ENCODE measurements around the gene CNST. TPM values are rescaled to one million over a fixed set of nuclear protein-coding genes. Genes with fewer than 3 reads are reported as not detected.
A peak's percentile ranks its signal among the peaks of the same experiment; 100 is the strongest.
"Not testable (repeated sequence)": the region's sequence is repeated elsewhere in the genome, so short reads cannot be mapped to it uniquely, and the experiment has no call there.

CNST gene
- total RNA-seq, 2 donors from 2014 or later, result 28.0 to 30.4 TPM

DNA sequence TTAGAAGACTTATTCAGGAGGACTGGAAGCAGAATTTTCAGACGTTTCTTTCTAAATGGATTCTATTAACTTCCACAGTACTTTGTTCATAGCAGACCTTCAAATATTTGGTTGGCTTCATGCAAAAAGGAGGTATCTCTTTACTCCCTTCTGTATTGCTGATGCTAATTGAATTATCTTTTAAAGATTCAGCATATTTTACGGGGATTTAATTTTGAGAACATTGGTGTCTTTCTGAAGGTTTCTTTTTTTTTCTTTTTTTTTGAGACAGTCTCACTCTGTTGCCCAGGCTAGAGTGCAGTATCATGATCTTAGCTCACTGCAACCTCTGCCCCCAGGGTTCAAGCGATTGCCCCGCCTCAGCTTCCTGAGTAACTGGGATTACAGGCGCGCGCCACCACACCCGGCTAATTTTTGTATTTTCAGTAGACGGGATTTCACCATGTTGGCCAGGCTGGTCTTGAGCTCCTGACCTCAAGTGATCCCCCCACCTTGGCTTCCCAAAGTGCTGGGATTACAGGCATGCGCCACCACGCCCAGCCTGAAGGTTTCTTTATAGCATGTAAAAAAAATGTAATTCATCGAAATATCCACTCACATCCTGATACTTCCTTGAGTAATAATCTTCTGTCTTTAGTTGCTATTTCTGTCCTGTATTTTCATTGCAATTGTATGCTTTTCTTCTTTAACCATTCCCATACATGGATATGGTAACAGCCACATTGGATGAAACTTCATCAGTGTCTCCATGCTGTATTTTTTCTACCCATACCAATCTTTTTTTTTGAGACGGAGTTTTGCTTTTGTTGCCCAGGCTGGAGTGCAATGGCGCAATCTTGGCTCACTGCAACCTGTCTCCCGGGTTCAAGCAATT lies 14.5 kb downstream of the CNST start:
- no peak overlapping the region for H3K27ac Mint-ChIP-seq
- H3K4me1 Mint-ChIP-seq (ENCODE audit: low read depth), result peaks cover 47% of the 10 kb centered on the region

DNA sequence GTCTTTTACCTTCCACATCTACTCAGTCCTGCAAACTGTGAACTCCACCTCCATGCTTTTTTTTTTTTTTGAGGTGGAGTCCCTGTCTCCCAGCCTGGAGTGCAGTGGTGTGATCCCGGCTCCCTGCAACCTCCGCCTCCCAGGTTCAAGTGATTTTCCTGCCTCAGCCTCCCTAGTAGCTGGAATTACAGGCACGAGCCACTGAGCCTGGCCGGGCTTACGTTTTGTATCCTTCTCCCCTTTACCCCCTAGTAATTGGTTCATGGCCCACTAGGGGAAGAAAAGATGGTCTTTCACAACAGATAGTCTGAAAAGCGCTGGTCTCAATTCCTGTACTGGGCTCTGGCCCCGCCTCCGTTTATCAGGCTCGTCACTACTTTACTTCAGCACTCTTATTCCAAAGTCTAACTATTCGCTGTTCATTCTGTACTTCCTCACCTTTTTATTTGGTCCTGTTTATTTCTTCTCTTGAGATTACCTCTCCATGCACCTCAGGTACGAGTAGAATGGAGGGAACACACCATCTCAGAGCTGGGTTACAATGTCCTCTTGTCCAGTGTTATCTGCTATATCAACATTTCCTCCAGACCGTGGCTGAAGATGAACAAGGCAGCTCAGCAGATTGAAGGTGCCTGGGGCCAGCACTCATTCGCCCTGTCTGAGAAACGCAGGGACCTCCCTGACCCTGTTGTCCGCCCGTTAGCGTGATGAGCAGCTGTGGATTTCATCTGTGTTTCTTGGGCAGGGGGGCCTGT lies 16.2 kb downstream of the CNST start:
- Mint-ChIP-seq H3K4me3 (no peak overlapping the region), H3K27me3 (ENCODE audit: low read depth) (no peaks in the 10 kb centered on the region), H3K4me1 (ENCODE audit: low read depth) (peaks cover 38% of the 10 kb centered on the region), H3K9me3 (no peaks in the 10 kb centered on the region), H3K36me3 (ENCODE audit: insufficient read depth in 2 of 2) (peaks cover 0 to 7% of the 10 kb centered on the region in 2 donors), H3K27ac (no peak overlapping the region)
- ATAC-seq (replicated peaks in 1 of 2), result no peak
- no peak for DNase-seq

More for the DNA sequence above, 14.5 kb downstream of the CNST start:
- ATAC-seq (replicated peaks in 1 of 2) (no peak), DNase-seq (no peak)
- H3K36me3 Mint-ChIP-seq (ENCODE audit: insufficient read depth in 2 of 2), result peaks cover 0 to 7% of the 10 kb centered on the region in 2 donors
- no peaks in the 10 kb centered on the region for H3K27me3 Mint-ChIP-seq (ENCODE audit: low read depth)
- H3K9me3 Mint-ChIP-seq, result no peaks in the 10 kb centered on the region
- no peak overlapping the region for H3K4me3 Mint-ChIP-seq

DNA sequence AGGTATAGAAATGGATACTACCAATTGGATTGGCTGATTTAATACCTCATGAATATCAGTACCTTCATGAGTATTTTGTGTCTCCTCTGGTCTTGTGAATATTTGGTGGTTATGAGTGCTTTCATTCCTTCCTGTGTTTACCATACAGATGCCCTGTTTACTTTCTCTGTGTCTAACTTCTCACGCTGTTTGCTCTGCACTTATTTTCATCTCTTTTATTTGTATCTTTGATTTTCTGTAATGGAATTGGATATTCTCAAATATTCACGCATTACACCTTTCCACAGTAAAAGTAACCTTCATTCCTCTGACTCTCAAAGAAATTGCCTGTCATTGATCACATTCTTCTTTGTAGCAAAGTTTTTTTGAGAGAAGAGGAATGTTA lies 16.8 kb downstream of the CNST start:
- H3K4me1 Mint-ChIP-seq (ENCODE audit: low read depth), result peaks cover 38% of the 10 kb centered on the region
- peaks cover 0 to 8% of the 10 kb centered on the region in 2 donors for H3K36me3 Mint-ChIP-seq (ENCODE audit: insufficient read depth in 2 of 2)
- DNase-seq, result no peak
- no peaks in the 10 kb centered on the region for H3K9me3 Mint-ChIP-seq
- no peak overlapping the region for H3K4me3 Mint-ChIP-seq
- H3K27ac Mint-ChIP-seq, result no peak overlapping the region
- no peak for ATAC-seq (replicated peaks in 1 of 2)
- H3K27me3 Mint-ChIP-seq (ENCODE audit: low read depth), result no peaks in the 10 kb centered on the region

DNA sequence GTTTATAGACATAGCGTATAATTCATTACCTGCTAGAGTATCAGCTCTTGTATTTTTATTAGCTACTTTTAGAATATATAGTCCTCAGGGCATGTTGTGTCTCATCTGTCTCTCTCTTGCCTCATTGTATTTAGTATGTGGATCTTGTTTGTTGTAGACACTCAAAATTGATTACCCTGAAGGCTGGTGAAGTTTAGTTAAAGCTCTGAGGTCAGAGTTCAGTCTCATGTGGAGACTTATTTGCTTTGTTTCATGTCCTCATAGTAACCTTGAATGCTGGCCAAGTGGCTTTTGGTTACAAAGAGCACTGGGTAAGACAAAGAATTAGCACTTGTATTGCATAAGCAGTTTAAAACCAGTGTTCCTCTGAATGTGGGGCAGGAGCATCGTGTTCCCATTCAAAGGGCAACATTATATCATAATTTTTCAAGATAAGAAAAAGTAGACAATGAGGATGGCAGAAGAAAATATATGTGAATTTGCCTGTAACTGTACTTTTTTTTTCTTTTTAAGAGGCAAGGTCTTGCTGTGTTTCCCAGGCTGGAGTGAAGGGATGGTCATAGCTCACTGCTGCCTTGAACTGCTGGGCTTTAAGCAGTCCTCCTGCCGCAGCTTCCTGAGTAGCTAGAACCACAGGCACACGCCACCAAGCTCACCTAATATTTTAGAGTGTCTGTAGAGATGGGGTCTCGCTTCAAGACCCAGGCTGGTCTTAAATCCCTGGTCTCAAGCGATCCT lies 17.4 kb downstream of the CNST start:
- H3K4me3 Mint-ChIP-seq, result no peak overlapping the region
- H3K4me1 Mint-ChIP-seq (ENCODE audit: low read depth), result peaks cover 36% of the 10 kb centered on the region

DNA sequence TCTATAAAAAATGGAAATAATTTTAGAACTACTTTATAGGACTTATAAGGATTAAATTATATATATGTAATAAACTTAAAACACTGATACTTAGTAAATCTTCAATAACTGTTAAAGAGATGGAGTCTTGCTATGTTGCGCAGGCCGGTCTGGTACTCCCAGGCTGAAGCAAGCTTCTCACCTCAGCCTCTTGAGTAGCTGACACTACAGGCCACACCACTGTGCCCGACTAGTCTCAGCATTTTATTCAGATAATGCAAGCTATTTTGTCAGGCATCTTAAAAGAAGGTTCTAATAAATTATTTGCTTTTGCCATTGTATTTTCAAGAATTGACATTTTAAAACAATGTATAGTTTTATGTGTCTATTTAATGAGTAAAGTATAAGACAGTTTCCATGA lies 20.8 kb downstream of the CNST start:
- Mint-ChIP-seq H3K4me1 (ENCODE audit: low read depth) (peaks cover 37% of the 10 kb centered on the region), H3K9me3 (no peaks in the 10 kb centered on the region), H3K27ac (no peak overlapping the region), H3K27me3 (ENCODE audit: low read depth) (no peaks in the 10 kb centered on the region), H3K4me3 (peak overlapping the region in 1 of 2 donors; percentile 55), H3K36me3 (ENCODE audit: insufficient read depth in 2 of 2) (peaks cover 3 to 14% of the 10 kb centered on the region in 2 donors)
- no peak for ATAC-seq (replicated peaks in 1 of 2)
- no peak for DNase-seq

More for the DNA sequence above, 17.4 kb downstream of the CNST start:
- ATAC-seq (replicated peaks in 1 of 2), result no peak
- Mint-ChIP-seq H3K27me3 (ENCODE audit: low read depth) (no peaks in the 10 kb centered on the region), H3K9me3 (no peaks in the 10 kb centered on the region), H3K36me3 (ENCODE audit: insufficient read depth in 2 of 2) (peaks cover 0 to 9% of the 10 kb centered on the region in 2 donors), H3K27ac (peak overlapping the region; percentile 53)
- DNase-seq, result no peak

DNA sequence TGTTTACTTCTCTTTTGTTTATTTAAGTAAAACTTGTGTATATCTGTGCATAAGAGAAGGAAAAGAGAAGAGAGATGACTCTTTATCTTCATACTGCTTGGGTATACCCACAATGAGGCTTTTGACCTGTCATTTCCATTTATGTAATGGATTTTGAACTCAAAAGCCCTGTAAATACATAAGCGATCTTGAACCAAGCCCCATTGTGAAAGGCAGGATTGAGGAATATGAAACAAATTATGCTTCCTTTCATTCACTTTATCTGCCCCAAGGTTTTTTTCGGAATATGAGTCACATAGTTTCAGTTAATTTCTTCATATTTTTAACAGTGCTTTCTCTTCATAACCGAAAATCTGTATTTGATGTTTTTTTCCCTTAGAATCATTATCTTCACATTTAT lies 21.4 kb downstream of the CNST start:
- ATAC-seq (replicated peaks in 1 of 2), result peak; percentile 45 to 50
- Mint-ChIP-seq H3K36me3 (ENCODE audit: insufficient read depth in 2 of 2) (peaks cover 3 to 14% of the 10 kb centered on the region in 2 donors), H3K4me3 (peak overlapping the region in 1 of 2 donors; percentile 55), H3K9me3 (no peaks in the 10 kb centered on the region), H3K4me1 (ENCODE audit: low read depth) (peaks cover 43% of the 10 kb centered on the region), H3K27ac (peak overlapping the region; percentile 73), H3K27me3 (ENCODE audit: low read depth) (no peaks in the 10 kb centered on the region)
- DNase-seq, result no peak

DNA sequence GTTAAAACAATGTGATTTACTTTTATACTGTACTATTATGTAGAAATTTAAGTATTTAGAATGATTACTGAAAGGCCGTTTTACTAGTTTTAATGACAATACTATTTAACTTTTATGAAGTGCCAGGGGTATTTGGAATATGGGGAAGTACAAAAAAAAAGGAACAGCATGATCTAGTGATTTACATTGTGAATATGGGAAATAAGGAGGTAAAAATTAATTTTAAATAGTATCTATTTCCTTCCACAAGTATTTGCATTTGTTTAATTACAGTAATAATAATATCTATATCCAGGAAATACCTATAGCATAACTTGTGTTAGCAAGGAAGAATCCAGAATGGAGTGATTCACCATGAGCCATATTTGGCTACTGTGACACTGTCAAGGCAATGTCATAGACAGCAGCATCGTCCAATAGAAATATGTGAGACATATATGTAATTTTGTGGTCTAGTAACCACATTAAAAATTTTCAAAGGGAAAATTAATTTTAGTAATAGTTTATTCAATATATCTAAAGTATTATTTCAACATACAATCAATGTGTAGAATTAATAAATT lies 22.0 kb downstream of the CNST start:
- H3K27me3 Mint-ChIP-seq (ENCODE audit: low read depth), result no peaks in the 10 kb centered on the region
- H3K4me3 Mint-ChIP-seq, result no peak overlapping the region
- peaks cover 45% of the 10 kb centered on the region for H3K4me1 Mint-ChIP-seq (ENCODE audit: low read depth)
- peaks cover 3 to 16% of the 10 kb centered on the region in 2 donors for H3K36me3 Mint-ChIP-seq (ENCODE audit: insufficient read depth in 2 of 2)
- no peak for ATAC-seq (replicated peaks in 1 of 2)
- no peak overlapping the region for H3K27ac Mint-ChIP-seq
- DNase-seq, result no peak
- H3K9me3 Mint-ChIP-seq, result no peaks in the 10 kb centered on the region

DNA sequence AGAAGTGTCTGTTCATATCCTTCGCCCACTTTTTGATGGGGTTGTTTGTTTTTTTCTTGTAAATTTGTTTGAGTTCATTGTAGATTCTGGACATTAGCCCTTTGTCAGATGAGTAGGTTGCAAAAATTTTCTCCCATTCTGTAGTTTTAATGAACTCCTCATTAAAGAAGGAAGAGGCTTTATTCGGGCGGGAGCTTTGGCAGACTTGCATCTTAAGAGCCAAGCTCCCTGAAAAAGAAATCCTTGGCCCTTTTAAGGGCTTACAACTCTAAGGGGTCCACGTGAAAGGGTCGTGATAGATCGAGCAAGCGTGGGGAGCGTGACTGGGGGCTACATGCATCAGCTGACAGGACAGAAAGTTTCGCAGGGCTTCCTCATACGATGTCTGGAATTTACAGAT lies 23.7 kb downstream of the CNST start:
- not testable (repeated sequence) for H3K9me3 Mint-ChIP-seq; H3K4me3 Mint-ChIP-seq; DNase-seq; H3K27ac Mint-ChIP-seq; H3K27me3 Mint-ChIP-seq (ENCODE audit: low read depth); ATAC-seq (replicated peaks in 1 of 2)
- H3K4me1 Mint-ChIP-seq (ENCODE audit: low read depth), result peaks cover 45% of the 10 kb centered on the region
- H3K36me3 Mint-ChIP-seq (ENCODE audit: insufficient read depth in 2 of 2), result peaks cover 3 to 15% of the 10 kb centered on the region in 2 donors

DNA sequence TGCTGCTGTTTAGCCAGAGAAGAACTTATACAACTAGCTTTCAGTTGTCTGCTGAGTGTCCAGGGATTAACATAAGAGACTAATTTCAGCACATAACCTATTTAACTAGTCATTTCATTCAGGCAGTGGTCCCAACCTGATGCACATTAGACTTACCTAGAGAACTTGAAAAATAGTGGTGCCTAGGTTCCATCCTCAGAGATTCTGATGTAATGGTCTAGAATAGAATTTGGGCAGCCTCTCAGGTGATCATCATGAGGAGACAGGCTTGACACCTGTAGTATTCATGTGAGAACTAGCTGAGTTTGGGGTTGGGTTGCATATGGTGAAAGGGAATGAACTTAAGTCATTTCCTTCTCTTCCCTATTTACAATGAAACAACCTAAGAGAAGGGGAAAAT lies 24.8 kb downstream of the CNST start:
- H3K36me3 Mint-ChIP-seq (ENCODE audit: insufficient read depth in 2 of 2), result peaks cover 3 to 20% of the 10 kb centered on the region in 2 donors
- DNase-seq (no peak), ATAC-seq (replicated peaks in 1 of 2) (peak in 1 of 2 donors; percentile 39)
- peaks cover 49% of the 10 kb centered on the region for H3K4me1 Mint-ChIP-seq (ENCODE audit: low read depth)
- no peaks in the 10 kb centered on the region for H3K27me3 Mint-ChIP-seq (ENCODE audit: low read depth)
- H3K27ac Mint-ChIP-seq, result peak overlapping the region; percentile 45
- no peaks in the 10 kb centered on the region for H3K9me3 Mint-ChIP-seq
- H3K4me3 Mint-ChIP-seq, result peak overlapping the region in 1 of 2 donors; percentile 69

DNA sequence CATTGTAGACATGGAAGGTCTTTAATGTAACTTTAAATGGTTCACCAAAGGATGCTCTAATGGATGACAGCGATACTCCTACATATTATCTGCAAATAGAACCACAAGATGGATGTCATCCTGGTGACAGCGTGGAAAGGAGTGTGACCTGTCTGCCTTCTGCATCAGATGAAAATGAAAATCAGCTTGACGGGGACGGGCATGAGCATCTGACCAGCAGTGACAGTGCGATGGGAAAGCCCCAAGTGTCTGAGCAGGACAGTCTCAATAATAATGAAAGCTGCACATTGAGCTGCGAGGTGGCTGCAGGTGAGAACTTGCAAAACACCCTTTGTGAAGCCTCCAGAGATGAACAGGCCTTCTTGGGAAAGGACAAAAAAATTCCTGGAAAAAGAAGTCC lies 25.2 kb downstream of the CNST start:
- peaks cover 49% of the 10 kb centered on the region for H3K4me1 Mint-ChIP-seq (ENCODE audit: low read depth)

DNA sequence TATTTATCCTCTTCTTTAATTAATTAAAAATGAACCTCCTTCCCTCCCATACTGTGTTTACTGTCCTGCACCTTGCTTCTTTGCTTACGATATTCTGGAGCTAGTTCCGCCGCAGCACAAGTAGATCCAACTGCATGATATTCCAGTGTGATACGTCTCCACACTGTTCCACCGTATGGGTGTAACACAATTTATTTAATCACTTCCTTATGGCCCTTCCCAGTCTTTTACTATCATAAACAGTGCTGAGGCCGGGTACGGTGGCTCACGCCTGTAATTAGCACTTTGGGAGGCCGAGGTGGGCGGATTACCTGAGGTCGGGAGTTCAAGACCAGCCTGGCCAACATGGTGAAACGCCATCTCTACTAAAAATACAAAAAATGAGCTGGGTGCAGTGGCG lies 25.7 kb downstream of the CNST start:
- DNase-seq (no peak), ATAC-seq (replicated peaks in 1 of 2) (no peak)
- Mint-ChIP-seq H3K27ac (no peak overlapping the region), H3K36me3 (ENCODE audit: insufficient read depth in 2 of 2) (peaks cover 3 to 20% of the 10 kb centered on the region in 2 donors), H3K4me3 (no peak overlapping the region), H3K4me1 (ENCODE audit: low read depth) (peaks cover 49% of the 10 kb centered on the region), H3K27me3 (ENCODE audit: low read depth) (no peaks in the 10 kb centered on the region), H3K9me3 (no peaks in the 10 kb centered on the region)

More for the DNA sequence above, 25.2 kb downstream of the CNST start:
- DNase-seq (peak in 1 of 2 donors; percentile 19), ATAC-seq (replicated peaks in 1 of 2) (peak; percentile 46 to 84)
- no peaks in the 10 kb centered on the region for H3K27me3 Mint-ChIP-seq (ENCODE audit: low read depth)
- peak overlapping the region; percentile 45 for H3K27ac Mint-ChIP-seq
- peaks cover 3 to 20% of the 10 kb centered on the region in 2 donors for H3K36me3 Mint-ChIP-seq (ENCODE audit: insufficient read depth in 2 of 2)
- H3K4me3 Mint-ChIP-seq, result peak overlapping the region in 1 of 2 donors; percentile 69
- H3K9me3 Mint-ChIP-seq, result no peaks in the 10 kb centered on the region

DNA sequence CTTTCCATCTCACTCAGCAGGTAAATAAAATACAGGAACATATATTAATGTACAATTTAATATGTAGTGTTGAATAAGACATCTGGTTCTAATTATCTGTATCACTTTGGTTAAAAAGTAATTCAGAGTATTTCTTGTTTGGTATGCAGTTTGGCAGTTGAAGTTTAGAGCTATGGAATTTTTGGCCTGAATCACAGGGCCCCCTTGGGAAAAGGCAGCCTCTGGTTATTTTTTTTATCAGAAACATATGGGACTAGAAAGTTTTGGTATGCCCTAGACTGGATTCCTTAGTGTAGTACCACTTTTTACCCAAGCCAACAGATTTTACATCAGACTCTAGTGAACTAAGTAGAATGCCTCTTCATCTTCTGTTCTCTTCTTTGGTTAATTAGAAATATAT lies 26.4 kb downstream of the CNST start:
- H3K36me3 Mint-ChIP-seq (ENCODE audit: insufficient read depth in 2 of 2), result peaks cover 3 to 20% of the 10 kb centered on the region in 2 donors
- ATAC-seq (replicated peaks in 1 of 2), result no peak
- H3K4me1 Mint-ChIP-seq (ENCODE audit: low read depth), result peaks cover 47% of the 10 kb centered on the region
- no peak overlapping the region for H3K27ac Mint-ChIP-seq
- no peaks in the 10 kb centered on the region for H3K9me3 Mint-ChIP-seq
- no peak overlapping the region for H3K4me3 Mint-ChIP-seq
- DNase-seq, result no peak
- no peaks in the 10 kb centered on the region for H3K27me3 Mint-ChIP-seq (ENCODE audit: low read depth)
